ENCODE measurements around the gene ENTREP1.

GRCh38 chr9:69391946-69392345, 66.9 kb downstream of the ENTREP1 start:
- no peak for TF ChIP-seq ZC3H10 (CRISPR knock-in tag; IDR thresholded peaks at IDR 0.05)
- TF ChIP-seq GLIS3 (CRISPR knock-in tag; IDR thresholded peaks at IDR 0.05), result no peak
